Endometrial microvascular endothelial cells (primary cell): Measurements from ENCODE around the gene DOCK3. TPM values are rescaled to one million over a fixed set of nuclear protein-coding genes. Genes with fewer than 3 reads are reported as not detected.
"Not testable (repeated sequence)": the region's sequence is repeated elsewhere in the genome, so short reads cannot be mapped to it uniquely, and the experiment has no call there.

Source experiments
- in situ Hi-C: cut with HindIII; loops from 2 replicates; pipeline ENCODE4 v1.10.0; 2017; ENCODE audit warnings: low sequenced_read_pairs, low pct_unique_long_range_greater_than_20kb; ENCODE audit errors: inconsistent ontology term
- total RNA-seq: library from RNA; depleted of rRNA; stranded (reverse); fragments of >200 nt; gene quantifications from one replicate; pipeline ENCODE4 v1.2.3, GENCODE V29; 2015; ENCODE audit errors: inconsistent ontology term

DOCK3 gene
- total RNA-seq, 1 donor from 2014 or later: not detected

DNA sequence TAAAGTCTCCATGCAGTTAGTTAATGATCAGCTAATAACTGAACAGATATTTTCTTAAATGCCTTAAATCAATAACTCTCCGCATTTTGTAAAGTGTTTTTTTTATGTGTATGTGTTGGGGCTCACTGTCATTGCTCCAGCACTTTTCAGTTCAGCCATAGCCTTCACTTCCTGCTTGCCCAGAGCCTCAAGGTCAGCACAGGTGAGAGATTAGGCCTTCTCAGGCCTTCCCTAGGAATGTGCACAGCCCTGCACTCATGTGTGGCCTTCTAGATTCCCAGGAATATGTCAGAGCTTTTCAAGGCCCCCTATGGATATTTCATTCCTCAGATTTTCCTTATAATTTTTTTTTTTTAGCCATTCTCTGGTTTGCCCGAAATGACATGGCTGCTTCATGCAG is 632.7 kb downstream of the DOCK3 start:
- in situ Hi-C loops: no loop called here

DNA sequence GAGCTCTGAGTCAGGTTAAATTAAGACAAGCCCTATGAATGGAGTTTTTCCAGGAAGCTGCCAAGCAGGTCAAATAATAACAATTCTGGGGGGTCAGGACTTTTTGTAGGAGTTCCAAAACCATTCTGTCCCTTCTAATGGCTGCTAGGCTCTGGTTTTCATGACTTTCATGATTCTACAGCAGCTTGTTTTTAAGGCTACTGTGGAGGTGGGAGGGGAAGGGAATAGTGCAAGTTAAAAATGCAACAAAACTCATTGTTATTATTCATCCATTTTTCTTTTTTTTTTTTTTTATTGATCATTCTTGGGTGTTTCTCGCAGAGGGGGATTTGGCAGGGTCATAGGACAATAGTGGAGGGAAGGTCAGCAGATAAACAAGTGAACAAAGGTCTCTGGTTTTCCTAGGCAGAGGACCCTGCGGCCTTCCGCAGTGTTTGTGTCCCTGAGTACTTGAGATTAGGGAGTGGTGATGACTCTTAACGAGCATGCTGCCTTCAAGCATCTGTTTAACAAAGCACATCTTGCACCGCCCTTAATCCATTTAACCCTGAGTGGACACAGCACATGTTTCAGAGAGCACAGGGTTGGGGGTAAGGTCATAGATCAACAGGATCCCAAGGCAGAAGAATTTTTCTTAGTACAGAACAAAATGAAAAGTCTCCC is 633.3 kb downstream of the DOCK3 start:
- in situ Hi-C loops: not testable (repeated sequence)

DNA sequence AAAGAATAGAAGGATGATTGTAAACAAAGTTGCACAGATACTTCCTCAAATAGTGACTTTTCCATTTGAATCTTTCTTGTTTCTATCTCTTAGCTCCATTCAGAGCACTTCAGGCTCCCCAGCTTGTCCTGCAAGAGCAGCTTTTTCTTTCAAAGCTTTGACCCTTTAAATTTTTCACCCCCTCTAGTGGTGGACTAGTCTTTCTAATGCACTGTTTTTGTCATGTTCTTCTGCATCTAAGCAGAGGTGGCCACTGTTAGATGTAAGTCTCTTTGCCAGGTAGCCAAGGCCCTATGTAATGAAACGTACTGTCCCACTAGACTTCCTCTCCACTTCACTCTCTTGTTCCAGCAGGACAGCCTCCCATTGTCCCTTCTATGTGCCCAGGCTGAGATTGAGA is 636.3 kb downstream of the DOCK3 start:
- in situ Hi-C loops: no loop called here

DNA sequence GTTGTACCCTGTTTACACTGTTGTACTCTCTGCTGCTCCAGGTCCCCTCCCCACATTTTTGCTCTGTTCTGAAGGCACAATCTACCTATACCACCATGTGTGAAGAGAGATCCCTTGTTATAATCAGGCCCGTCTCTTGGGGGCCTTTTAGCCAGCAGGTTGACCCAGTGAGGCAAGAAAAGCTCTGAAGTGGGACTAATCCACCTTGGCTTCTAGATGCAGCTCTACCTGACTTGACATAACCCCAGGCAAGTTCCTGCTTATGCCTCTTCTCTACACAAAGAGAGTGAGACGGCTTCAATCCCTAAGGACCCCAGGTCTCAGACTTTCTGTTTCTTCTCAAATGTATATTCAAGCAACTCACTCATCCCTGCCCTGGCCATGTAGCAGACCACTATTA is 653.5 kb downstream of the DOCK3 start:
- in situ Hi-C loops: no loop called here

DNA sequence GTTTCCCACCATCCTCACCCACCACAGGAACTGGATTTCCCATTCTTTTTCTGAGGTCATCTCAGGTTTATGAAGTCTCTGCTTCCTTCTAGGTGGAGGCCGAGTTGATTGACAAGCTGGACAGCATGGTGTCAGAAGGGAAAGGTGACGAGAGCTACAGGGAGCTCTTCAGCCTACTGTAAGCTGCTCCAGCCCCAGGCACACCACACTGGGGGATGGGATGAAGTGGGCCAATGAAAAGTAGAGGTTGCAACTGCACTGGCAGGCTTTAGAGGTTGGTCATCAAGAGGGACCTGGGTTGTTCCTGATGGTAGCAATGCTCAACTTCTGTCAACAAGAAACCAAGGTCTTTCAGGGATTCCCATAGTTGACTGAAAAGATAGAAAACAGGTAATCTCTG is 655.3 kb downstream of the DOCK3 start:
- in situ Hi-C loops: no loop called here

DNA sequence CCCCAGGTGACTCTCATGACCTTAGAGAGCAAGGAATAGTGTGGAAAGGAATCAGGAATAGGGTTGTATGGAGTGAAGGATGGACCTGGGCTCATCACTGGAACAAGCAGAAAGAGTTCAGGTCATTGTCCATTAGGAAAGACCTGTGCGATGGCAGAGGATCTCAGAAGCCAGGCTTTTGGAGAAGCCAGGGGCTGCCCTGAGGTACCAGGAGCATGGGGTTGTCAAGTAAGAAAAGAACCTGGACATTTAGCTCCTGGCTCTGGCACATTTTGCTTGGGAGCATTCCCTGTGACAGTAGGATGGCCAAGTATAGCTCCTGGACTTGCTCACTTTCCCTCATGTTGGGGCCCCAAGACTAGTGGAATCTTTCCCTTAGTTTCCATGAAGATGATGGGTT is 657.4 kb downstream of the DOCK3 start:
- in situ Hi-C loops: no loop called here

DNA sequence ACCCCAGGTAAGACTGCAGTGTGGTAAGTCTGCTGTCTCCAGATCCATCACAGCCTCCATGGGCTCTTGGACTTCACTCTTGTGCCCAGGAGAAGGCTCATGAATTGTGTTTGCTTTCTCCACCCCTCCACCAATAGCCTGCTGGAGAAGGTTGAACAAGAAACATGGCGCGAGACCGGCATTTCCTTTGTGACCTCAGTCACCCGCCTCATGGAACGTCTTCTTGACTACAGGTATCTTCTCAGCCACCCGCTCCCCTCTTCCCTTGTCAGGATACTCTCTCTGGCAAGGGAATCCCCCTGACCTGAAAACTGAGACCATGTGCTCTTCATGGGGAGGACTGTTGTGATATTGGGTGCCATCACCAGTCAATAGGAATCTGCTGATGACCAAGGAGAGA is 658.3 kb downstream of the DOCK3 start:
- in situ Hi-C loops: no loop called here

DNA sequence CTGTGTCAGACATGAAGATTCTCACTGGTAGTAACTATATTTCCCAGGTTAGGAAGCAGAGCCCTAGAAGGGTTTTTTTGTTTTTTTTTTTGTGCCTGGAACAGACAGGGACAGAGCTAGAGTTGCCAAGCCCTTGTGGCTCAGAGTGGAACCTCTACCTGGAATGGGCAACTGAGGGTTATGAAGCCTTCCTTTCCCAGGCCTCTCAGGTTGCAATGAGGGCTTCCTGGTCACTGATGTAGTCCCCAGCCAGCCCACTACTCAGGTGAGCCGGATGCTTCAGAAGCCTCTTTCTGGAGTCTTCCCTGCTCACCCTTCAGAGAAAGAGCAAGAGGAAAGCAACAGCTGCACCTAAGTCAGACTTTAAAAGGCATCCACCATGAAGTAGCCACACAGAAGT is 661.5 kb downstream of the DOCK3 start:
- in situ Hi-C loops: no loop called here

DNA sequence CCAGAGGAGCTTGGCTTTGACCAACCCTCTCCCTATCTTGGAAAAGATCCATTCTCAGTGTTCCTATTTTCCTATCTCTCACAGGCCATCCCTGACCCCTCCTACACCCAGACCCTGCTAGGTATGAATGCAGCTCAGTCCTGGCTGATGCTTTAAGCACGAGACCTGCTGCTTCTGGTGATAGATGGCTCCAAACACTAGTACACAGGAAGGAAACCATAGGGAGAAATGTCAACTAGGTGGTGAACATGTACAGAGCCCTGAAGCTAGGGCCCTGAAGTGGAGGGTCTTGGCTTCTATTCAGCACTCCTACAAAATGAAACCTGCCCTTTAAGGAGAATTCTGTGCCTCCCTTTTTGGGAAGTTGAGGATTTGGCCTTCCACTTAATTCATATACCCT is 662.9 kb downstream of the DOCK3 start:
- in situ Hi-C loops: no loop called here

DNA sequence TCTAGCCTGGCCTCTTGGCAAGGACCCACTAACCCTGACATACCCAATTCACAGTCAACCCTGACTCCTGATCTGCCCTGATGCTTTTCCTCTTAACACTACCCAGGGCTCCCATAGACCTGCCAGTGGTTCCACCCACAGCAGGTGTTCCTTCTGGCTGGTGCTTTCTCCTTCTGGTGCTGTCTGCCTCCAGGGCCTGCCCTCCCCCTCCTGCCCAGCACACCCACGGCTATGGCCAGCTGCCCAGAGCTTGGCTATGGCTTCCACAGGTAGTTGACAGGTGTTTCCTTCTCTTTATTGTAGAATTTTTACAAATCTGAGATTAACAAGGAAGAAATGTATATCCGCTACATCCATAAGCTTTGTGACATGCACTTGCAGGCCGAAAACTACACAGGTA is 663.9 kb downstream of the DOCK3 start:
- in situ Hi-C loops: no loop called here

DNA sequence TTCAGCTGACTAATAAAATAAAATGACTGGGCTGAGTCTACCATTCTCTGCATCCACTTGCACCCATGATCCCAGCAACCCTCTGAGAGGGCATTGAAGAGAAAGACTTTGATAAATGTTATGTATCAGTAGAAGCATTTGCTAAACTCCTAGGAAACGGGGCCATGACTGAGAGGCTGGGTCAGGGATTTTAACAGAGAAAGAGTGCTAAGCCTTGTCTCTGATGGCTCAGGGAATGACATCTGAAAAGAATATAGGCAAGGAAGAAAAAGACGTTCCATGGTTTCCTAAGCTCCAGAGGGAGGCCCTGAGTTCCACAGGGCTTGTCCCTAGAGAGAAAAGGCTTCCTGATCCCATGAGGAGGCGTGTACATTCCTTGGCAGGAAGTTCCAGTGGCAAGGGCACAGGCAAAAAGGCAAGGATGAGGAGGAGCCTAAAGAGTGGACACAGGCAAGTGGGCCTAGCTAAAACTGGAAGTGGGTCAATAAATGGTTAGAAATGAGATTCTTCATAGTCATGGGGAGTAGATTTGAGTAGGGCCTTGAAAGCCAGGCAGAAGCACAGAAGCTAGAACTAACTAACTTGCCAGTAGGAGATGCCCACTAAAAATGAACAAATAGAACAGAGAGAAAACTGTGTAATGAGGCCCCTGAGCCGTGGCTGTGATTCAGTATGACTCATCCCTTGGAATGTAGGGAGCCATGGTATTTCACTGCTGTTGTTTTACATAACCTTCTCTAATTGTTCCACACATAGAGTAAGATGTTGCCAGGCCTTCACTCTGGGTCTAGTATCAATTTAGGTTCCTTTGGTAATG is 665.5 kb downstream of the DOCK3 start:
- in situ Hi-C loops: no loop called here

DNA sequence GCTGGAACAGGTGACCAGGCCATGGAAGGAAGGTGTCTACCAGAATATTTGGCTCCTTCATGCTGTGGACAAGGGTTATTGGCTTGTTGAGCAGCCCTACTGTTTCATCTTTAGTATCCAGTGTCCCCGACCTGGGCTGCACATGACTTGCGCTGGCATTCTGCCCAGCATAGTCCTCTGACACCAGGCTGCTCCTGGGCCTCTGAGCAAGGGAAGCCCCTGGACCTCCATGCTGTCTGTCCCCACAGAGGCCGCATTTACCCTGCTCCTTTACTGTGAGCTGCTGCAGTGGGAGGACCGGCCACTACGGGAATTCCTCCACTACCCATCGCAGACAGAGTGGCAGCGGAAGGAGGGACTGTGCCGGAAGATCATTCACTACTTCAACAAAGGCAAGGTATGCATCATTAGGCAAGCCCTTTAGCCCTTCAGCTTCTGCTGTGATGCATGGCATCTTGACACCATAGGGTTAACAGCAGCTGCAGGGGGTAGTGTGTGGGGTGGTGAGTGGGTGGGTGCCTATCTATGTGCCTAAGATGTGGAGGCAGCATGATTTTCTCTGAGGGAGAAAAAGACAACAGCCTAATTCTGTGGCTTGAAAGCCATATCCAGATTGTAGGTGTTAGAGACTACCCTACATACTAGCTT is 666.4 kb downstream of the DOCK3 start:
- in situ Hi-C loops: no loop called here

DNA sequence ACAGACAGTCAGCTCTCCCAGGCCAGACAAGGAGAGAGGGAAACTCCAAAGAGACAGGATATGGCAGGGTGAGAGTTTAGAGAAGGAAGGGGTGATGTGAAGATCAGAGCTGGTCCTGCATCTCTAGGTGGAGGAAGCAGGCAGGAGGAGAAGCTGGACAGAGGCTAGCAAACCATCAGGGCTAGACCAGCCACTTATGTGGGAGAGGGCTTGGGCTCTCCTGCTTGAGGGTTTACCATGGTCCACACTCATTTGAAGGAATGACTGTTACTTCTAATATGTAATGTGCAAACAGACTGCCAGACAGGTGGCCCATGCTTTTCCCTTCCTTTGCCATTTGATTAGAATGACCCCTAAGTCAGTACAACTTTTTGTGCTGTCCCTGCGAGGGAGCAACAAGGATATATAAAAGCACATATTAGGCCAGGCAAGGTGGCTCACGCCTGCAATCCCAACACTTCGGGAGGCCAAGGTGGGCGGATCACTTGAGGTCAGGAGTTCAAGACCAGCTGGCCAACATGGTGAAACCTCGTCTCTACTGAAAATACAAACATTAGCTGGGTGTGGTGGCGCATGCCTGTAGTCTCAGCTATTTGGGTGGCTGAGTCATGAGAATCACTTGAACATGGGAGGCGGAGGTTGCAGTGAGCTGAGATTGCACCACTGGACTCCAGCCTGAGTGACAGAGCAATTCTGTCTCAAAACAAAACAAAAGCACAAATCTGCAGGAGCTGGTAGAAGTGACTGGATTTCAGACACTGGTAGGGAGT is 669.4 kb downstream of the DOCK3 start:
- in situ Hi-C loops: no loop called here

DNA sequence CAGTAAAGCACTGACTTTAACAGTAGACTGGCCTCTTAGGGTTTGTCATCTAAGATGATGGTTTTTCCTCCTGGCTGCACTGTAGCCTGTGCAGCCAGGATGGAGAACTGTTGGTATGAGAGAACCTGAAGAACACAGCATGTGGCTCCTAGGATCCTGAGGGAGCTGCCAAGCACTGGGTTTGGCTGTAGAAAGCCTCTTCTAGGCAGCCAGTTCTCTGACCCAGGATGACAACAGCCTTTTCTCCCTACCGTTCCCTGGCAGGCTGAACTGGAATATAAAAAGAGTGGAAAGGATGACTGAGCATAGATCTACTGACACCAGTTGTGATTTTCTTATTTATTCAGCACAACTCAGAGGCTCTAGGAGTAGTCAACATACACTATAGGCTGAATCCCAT is 676.0 kb downstream of the DOCK3 start:
- in situ Hi-C loops: no loop called here

DNA sequence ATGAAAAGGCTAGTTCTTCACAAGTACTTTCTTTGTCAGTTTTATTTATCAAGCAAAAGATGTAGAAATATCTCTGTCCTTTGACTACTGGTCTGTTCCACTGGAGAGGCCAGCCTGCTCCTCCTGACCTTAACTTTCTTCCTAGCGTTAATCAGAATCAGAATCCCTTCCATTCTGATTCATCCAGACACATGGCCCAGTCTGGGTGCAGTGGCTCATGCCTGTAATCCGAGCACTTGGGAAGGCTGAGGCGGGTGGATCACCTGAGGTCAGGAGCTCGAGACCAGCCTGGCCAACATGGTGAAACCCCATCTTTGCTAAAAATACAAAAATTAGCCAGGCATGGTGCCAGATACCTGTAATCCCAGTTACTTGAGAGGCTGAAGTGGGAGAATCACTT is 678.4 kb downstream of the DOCK3 start:
- in situ Hi-C loops: no loop called here

DNA sequence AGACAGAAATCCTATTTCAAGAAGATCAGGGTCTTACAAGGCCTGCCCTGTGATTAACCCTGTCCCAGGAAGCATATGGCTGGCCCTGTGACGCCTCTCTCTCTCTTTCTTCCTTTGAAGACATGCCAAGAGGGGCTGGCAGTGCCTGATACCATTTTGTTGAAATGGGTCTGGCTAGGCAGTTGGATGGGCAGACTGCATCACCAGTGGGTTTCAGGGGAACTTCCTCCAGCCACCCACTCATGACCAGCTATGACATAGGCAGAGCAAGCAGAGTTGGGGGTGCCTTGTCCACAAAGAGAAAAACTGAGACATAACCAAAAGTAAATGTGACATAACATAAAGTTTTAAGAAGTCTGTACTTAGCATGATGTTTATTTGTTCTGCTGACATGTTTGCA is 679.0 kb downstream of the DOCK3 start:
- in situ Hi-C loops: no loop called here

DNA sequence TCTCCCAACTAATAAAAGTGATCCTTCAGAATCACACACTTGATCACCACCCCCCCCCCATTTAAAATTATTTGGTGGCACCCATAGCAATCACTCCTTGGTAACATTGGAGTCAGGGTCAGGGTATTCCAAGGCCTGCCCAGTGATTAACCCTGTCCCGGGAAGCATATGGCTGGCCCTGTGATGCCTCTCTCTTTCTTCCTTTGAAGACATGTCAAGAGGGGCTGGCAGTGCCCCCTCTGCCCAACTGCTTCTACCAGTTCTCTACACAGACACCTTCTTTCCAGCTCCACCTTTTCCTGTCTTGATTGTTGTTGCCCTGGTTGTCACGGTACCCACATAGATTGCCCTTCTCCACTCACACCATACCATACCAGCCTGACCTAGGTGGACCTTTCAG is 679.4 kb downstream of the DOCK3 start:
- in situ Hi-C loops: no loop called here

DNA sequence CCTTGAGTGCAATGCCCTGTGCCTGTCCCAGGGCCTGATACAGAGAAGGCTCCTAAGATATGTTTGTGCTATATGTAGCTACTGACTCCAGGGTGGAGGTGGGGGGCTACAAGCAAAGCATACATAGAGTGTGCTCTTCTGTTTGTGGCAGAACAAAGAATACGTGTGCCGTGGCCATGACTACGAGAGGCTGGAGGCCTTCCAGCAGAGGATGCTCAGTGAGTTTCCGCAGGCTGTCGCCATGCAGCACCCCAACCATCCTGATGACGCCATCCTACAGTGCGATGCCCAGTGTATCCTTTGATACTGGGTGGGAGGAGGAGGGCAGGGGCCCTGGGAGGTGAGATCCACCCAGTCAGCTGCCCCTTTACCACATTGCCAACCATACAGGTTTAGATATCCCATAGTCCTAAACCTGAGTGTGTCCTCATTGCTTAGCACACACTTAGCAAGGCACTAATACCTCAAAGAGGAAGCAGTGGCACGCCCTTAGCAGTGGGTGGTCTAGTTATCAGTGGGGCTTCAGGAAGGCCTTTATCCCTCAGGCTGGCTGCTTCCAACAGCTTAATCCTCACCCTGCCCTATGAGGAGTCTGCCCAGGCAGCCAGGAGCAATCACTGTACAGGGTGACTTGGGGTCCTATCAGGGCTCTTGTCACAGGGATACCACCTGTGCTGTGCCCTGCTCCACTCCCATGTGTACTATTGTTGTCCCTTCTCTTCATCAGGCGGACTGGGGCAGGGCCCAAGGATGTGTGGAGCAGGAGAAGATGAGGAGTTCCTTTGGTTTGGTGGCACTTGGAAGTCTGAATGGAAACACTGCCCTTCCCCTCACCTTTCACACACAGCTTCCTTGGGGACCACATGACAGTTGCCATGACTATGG is 680.2 kb downstream of the DOCK3 start:
- in situ Hi-C loops: no loop called here
